Transverse colon (tissue), 3 donors: ENCODE results near the gene OR10H1.

ENCODE experiments used
- CTCF ChIP-seq, 5 experiments: fragments of 200-600 bp in 3 of 5; fragments of 450-650 bp in 2 of 5; sonication (generic) in 3 of 5; IDR thresholded peaks; 1 replicate in 2 of 5; 2 replicates in 3 of 5; pipeline ENCODE4 v1.5.1; 2016 to 2017; ENCODE audit warnings: antibody characterized with exemption in 5 of 5, inconsistent platforms in 3 of 5, mild to moderate bottlenecking in 2 of 5, moderate library complexity in 1 of 5
- EP300 ChIP-seq: sonication (generic); formaldehyde crosslinking; IDR thresholded peaks from one replicate; pipeline ENCODE4 v1.6.1; 2017; ENCODE audit warnings: antibody characterized with exemption, low read depth
- POLR2A ChIP-seq: fragments of 450-650 bp; IDR thresholded peaks from one replicate; pipeline ENCODE4 v1.6.1; 2016; ENCODE audit warnings: antibody characterized with exemption, mild to moderate bottlenecking, moderate library complexity

DNA sequence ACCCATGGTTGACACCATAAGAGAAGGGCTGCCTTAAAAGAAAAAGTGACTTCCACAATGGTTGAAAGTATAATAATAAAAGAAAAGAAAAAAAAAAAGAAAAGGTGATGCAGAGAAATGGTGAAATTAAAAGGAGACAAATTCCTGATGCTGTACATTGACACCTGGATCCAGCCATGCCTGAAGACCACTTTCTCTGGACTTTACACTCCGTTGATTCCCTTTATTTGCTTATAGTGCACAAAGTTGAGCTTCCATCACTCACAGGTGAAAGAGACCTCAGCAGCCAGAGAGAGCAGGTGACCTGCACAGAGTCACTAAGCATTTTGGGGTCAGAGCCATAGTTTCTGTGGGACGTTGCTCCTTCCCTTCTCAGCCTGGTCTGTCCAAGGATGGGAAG lies 40.2 kb downstream of the OR10H1 start:
- TF ChIP-seq EP300 (no peak), CTCF (IDR thresholded peaks at IDR 0.05) (no peak), POLR2A (no peak)
